ENCODE measurements around the gene SPA17. TPM values are rescaled to one million over a fixed set of nuclear protein-coding genes. Genes with fewer than 3 reads are reported as not detected.

Gene SPA17
- polyA plus RNA-seq, 2 donors = 7.1 to 7.8 TPM

DNA sequence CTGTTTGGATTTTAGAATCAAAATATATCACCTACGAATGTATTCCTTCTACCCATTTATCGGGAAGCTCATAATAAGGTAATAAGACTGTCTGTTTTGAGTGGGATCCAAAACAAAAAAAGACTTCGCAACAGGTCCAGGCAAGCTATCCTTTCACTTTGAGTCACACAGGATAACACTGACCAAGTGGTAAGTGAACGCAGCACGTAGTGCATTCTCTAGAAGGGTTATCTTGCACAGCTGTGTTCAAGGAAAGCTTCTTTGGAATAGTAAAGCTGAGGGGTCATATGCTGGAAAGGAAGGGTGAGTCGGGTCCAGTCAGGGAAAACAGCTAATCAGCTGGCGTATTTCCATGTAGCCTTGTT, 43.7 kb downstream of the SPA17 start:
- Histone ChIP-seq H3K9me3 (ENCODE audit: control insufficient read depth in 2 of 2, insufficient read depth in 1 of 2, low read depth in 1 of 2, low read length in 1 of 2) (no peaks in the 10 kb centered on the region), H3K27me3 (ENCODE audit: control insufficient read depth in 1 of 2, insufficient read depth in 2 of 2, low read length in 2 of 2) (peaks cover 0 to 4% of the 10 kb centered on the region in 2 donors), H3K36me3 (ENCODE audit: control insufficient read depth in 2 of 2, insufficient read depth in 2 of 2, low read length in 1 of 2) (no peaks in the 10 kb centered on the region), H3K4me1 (ENCODE audit: control insufficient read depth in 2 of 2, insufficient read depth in 2 of 2, low read length in 1 of 2) (peaks cover 2 to 6% of the 10 kb centered on the region in 2 donors), H3K4me3 (ENCODE audit: low read depth in 1 of 2, low read length in 2 of 2) (peak overlapping the region in 1 of 2 donors; percentile 37), H3K27ac (ENCODE audit: low read depth in 2 of 2, low read length in 1 of 2) (no peak overlapping the region)
- WGBS, 2 donors = 21 to 30% methylated on average over 7 of the region's 7 CpGs

DNA sequence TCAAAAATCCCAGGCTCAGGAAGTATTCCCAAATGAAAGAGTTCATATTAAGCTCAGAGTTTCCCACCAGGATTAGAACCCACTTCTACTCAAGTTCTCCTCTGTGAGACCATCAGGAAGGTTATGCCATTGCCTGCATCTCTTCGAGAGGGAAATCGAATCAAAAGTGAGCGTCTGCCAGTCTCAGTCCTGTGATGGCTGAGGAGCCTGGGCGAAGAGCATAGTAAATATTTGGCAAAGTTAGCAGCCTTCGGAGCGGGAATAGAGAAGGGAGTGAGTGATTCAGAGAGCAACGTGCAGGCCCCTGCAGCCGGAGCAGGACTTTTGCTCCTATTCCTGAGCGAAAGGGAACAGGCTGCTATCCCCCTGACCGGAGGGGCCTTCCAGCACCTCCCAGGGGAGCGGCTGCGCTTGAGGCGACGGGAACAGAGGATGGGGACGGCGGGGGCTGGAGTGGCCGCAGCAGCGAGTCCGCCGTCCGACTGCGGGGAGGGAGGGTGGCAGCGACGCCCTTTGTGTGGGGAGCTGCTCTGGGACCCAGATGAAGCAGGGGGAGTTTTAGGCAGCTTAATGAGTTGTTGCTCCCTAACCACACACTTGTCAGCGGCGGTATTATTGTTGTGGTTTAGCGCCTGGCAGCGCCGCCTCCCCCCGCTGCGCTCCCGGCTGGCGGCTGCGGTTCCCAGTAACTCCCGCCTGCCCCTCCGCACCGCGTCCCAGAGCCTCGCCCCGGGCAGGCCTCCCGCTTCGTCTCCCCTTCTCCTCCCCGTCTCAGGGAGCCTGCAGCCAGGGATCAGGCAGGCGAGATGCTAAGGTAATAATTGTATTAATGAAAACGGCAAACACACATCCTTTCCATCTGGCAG, 44.3 kb downstream of the SPA17 start:
- WGBS, 2 donors = 0 to 1% methylated on average over 44 to 45 of the region's 45 CpGs
- no peaks in the 10 kb centered on the region for H3K36me3 ChIP-seq (ENCODE audit: control insufficient read depth in 2 of 2, insufficient read depth in 2 of 2, low read length in 1 of 2)
- H3K27me3 ChIP-seq (ENCODE audit: control insufficient read depth in 1 of 2, insufficient read depth in 2 of 2, low read length in 2 of 2) = peaks cover 0 to 4% of the 10 kb centered on the region in 2 donors
- peak overlapping the region; percentile 22 to 37 for H3K4me3 ChIP-seq (ENCODE audit: low read depth in 1 of 2, low read length in 2 of 2)
- H3K4me1 ChIP-seq (ENCODE audit: control insufficient read depth in 2 of 2, insufficient read depth in 2 of 2, low read length in 1 of 2) = peaks cover 2 to 6% of the 10 kb centered on the region in 2 donors
- H3K27ac ChIP-seq (ENCODE audit: low read depth in 2 of 2, low read length in 1 of 2) = no peak overlapping the region
- no peaks in the 10 kb centered on the region for H3K9me3 ChIP-seq (ENCODE audit: control insufficient read depth in 2 of 2, insufficient read depth in 1 of 2, low read depth in 1 of 2, low read length in 1 of 2)

- WGBS, 2 donors = 52 to 61% methylated on average over 14 of the region's 14 CpGs
- Histone ChIP-seq H3K27ac (ENCODE audit: low read depth in 2 of 2, low read length in 1 of 2) (no peak overlapping the region), H3K4me1 (ENCODE audit: control insufficient read depth in 2 of 2, insufficient read depth in 2 of 2, low read length in 1 of 2) (peaks cover 2 to 6% of the 10 kb centered on the region in 2 donors), H3K36me3 (ENCODE audit: control insufficient read depth in 2 of 2, insufficient read depth in 2 of 2, low read length in 1 of 2) (no peaks in the 10 kb centered on the region), H3K9me3 (ENCODE audit: control insufficient read depth in 2 of 2, insufficient read depth in 1 of 2, low read depth in 1 of 2, low read length in 1 of 2) (no peaks in the 10 kb centered on the region), H3K4me3 (ENCODE audit: low read depth in 1 of 2, low read length in 2 of 2) (no peak overlapping the region), H3K27me3 (ENCODE audit: control insufficient read depth in 1 of 2, insufficient read depth in 2 of 2, low read length in 2 of 2) (peaks cover 0 to 4% of the 10 kb centered on the region in 2 donors)
These were observed 45.1 kb downstream of the SPA17 start for GRCh38 chr11:124718801-124719200.

DNA sequence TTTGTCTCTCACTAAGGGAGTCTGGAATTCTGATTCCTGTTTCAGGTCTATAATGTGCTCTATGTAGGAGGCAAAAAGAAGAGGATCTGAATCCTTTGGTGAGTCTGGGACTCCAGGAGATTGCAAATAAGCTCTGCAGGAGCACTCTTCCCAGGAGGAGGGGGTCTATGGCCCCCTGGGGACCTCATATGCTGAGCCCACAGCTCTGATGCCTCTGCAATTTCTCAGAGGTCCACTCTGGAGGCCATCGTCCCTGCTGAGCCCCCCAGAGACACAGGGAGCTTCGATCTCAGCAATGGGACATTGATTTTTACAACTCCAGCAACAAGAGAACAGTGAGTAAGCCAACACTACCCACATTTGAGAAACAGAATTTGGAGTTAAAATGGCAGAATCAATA, 45.8 kb downstream of the SPA17 start:
- Histone ChIP-seq H3K36me3 (ENCODE audit: control insufficient read depth in 2 of 2, insufficient read depth in 2 of 2, low read length in 1 of 2) (no peaks in the 10 kb centered on the region), H3K9me3 (ENCODE audit: control insufficient read depth in 2 of 2, insufficient read depth in 1 of 2, low read depth in 1 of 2, low read length in 1 of 2) (no peaks in the 10 kb centered on the region), H3K4me1 (ENCODE audit: control insufficient read depth in 2 of 2, insufficient read depth in 2 of 2, low read length in 1 of 2) (peaks cover 2 to 6% of the 10 kb centered on the region in 2 donors), H3K4me3 (ENCODE audit: low read depth in 1 of 2, low read length in 2 of 2) (no peak overlapping the region), H3K27ac (ENCODE audit: low read depth in 2 of 2, low read length in 1 of 2) (no peak overlapping the region), H3K27me3 (ENCODE audit: control insufficient read depth in 1 of 2, insufficient read depth in 2 of 2, low read length in 2 of 2) (peaks cover 0 to 4% of the 10 kb centered on the region in 2 donors)
- WGBS, 2 donors = 53 to 59% methylated on average over 2 of the region's 2 CpGs

- H3K27me3 ChIP-seq (ENCODE audit: control insufficient read depth in 1 of 2, insufficient read depth in 2 of 2, low read length in 2 of 2) = peaks cover 0 to 4% of the 10 kb centered on the region in 2 donors
- 42 to 48% methylated on average over 6 of the region's 6 CpGs for WGBS, 2 donors
- H3K9me3 ChIP-seq (ENCODE audit: control insufficient read depth in 2 of 2, insufficient read depth in 1 of 2, low read depth in 1 of 2, low read length in 1 of 2) = no peaks in the 10 kb centered on the region
- peaks cover 2 to 6% of the 10 kb centered on the region in 2 donors for H3K4me1 ChIP-seq (ENCODE audit: control insufficient read depth in 2 of 2, insufficient read depth in 2 of 2, low read length in 1 of 2)
- H3K27ac ChIP-seq (ENCODE audit: low read depth in 2 of 2, low read length in 1 of 2) = no peak overlapping the region
- no peaks in the 10 kb centered on the region for H3K36me3 ChIP-seq (ENCODE audit: control insufficient read depth in 2 of 2, insufficient read depth in 2 of 2, low read length in 1 of 2)
- H3K4me3 ChIP-seq (ENCODE audit: low read depth in 1 of 2, low read length in 2 of 2) = no peak overlapping the region
These were observed 48.5 kb downstream of the SPA17 start for GRCh38 chr11:124722176-124722575.

GRCh38 chr11:124724979-124725718, 51.4 kb downstream of the SPA17 start:
- 42 to 46% methylated on average over 14 of the region's 14 CpGs for WGBS, 2 donors
- no peaks in the 10 kb centered on the region for H3K9me3 ChIP-seq (ENCODE audit: control insufficient read depth in 2 of 2, insufficient read depth in 1 of 2, low read depth in 1 of 2, low read length in 1 of 2)
- H3K4me3 ChIP-seq (ENCODE audit: low read depth in 1 of 2, low read length in 2 of 2) = no peak overlapping the region
- no peak overlapping the region for H3K27ac ChIP-seq (ENCODE audit: low read depth in 2 of 2, low read length in 1 of 2)
- H3K4me1 ChIP-seq (ENCODE audit: control insufficient read depth in 2 of 2, insufficient read depth in 2 of 2, low read length in 1 of 2) = no peaks in the 10 kb centered on the region
- H3K36me3 ChIP-seq (ENCODE audit: control insufficient read depth in 2 of 2, insufficient read depth in 2 of 2, low read length in 1 of 2) = no peaks in the 10 kb centered on the region
- peaks cover 0 to 4% of the 10 kb centered on the region in 2 donors for H3K27me3 ChIP-seq (ENCODE audit: control insufficient read depth in 1 of 2, insufficient read depth in 2 of 2, low read length in 2 of 2)

DNA sequence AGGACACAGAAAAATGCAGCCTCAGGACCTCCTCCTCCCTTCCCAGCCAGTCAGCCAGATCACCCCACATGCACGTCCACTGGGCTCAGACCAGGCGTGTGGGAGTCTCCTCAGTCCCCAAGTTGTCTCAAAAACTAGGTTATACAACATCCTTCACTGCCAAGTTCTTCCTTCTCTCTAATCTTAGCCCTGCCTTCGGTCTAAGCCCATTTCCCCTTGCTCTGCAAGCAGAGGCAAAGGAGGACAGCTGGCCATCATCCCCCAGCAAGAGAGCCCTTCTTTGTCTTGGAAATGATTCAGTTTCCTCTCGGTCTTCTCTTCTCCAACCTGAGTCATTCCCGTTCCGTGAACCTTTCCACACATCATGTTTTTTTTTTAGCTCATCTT, 52.0 kb downstream of the SPA17 start:
- Histone ChIP-seq H3K9me3 (ENCODE audit: control insufficient read depth in 2 of 2, insufficient read depth in 1 of 2, low read depth in 1 of 2, low read length in 1 of 2) (no peaks in the 10 kb centered on the region), H3K4me3 (ENCODE audit: low read depth in 1 of 2, low read length in 2 of 2) (no peak overlapping the region), H3K36me3 (ENCODE audit: control insufficient read depth in 2 of 2, insufficient read depth in 2 of 2, low read length in 1 of 2) (no peaks in the 10 kb centered on the region), H3K4me1 (ENCODE audit: control insufficient read depth in 2 of 2, insufficient read depth in 2 of 2, low read length in 1 of 2) (no peaks in the 10 kb centered on the region), H3K27ac (ENCODE audit: low read depth in 2 of 2, low read length in 1 of 2) (no peak overlapping the region), H3K27me3 (ENCODE audit: control insufficient read depth in 1 of 2, insufficient read depth in 2 of 2, low read length in 2 of 2) (peaks cover 0 to 4% of the 10 kb centered on the region in 2 donors)
- WGBS, 2 donors = 32 to 48% methylated on average over 6 of the region's 6 CpGs

- no peaks in the 10 kb centered on the region for H3K27me3 ChIP-seq (ENCODE audit: control insufficient read depth in 1 of 2, insufficient read depth in 2 of 2, low read length in 2 of 2)
- no peaks in the 10 kb centered on the region for H3K36me3 ChIP-seq (ENCODE audit: control insufficient read depth in 2 of 2, insufficient read depth in 2 of 2, low read length in 1 of 2)
- no peak overlapping the region for H3K27ac ChIP-seq (ENCODE audit: low read depth in 2 of 2, low read length in 1 of 2)
- H3K9me3 ChIP-seq (ENCODE audit: control insufficient read depth in 2 of 2, insufficient read depth in 1 of 2, low read depth in 1 of 2, low read length in 1 of 2) = no peaks in the 10 kb centered on the region
- H3K4me1 ChIP-seq (ENCODE audit: control insufficient read depth in 2 of 2, insufficient read depth in 2 of 2, low read length in 1 of 2) = no peaks in the 10 kb centered on the region
- H3K4me3 ChIP-seq (ENCODE audit: low read depth in 1 of 2, low read length in 2 of 2) = no peak overlapping the region
- WGBS, 2 donors = 86 to 87% methylated on average over 4 of the region's 4 CpGs
These were observed 53.8 kb downstream of the SPA17 start for GRCh38 chr11:124727474-124727873.

DNA sequence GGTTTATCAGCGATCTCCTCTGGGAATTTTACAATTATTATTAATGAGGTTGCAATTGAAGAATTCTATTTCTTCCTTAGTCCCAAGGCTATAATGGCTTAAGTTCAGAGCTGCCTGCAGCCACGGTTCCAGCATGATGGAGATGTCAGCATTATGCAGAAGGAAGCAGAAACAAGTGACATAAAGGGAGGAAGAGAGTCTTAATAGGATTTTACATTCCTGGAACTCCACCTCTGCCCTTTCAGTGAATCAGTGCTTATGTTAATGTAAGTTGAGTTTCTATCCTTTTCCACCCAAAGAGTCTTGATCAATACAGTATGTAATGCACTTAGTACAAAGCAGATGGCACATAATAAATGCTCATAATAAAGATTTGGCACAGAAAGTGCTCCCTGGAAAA, 54.4 kb downstream of the SPA17 start:
- WGBS, 2 donors = 74 to 81% methylated on average over 2 of the region's 2 CpGs
- no peaks in the 10 kb centered on the region for H3K9me3 ChIP-seq (ENCODE audit: control insufficient read depth in 2 of 2, insufficient read depth in 1 of 2, low read depth in 1 of 2, low read length in 1 of 2)
- H3K4me1 ChIP-seq (ENCODE audit: control insufficient read depth in 2 of 2, insufficient read depth in 2 of 2, low read length in 1 of 2) = no peaks in the 10 kb centered on the region
- H3K4me3 ChIP-seq (ENCODE audit: low read depth in 1 of 2, low read length in 2 of 2) = no peak overlapping the region
- H3K27me3 ChIP-seq (ENCODE audit: control insufficient read depth in 1 of 2, insufficient read depth in 2 of 2, low read length in 2 of 2) = no peaks in the 10 kb centered on the region
- no peaks in the 10 kb centered on the region for H3K36me3 ChIP-seq (ENCODE audit: control insufficient read depth in 2 of 2, insufficient read depth in 2 of 2, low read length in 1 of 2)
- H3K27ac ChIP-seq (ENCODE audit: low read depth in 2 of 2, low read length in 1 of 2) = no peak overlapping the region

All from esophagus (tissue), 2 donors.